Fibroblast of mammary gland (primary cell): Measurements from ENCODE around the gene PROCR.

Experiments
- DNase-seq: peaks from one replicate; pipeline ENCODE4 v3.0.0-alpha.2; 2010; ENCODE audit warnings: low read depth
- H3K4me3 ChIP-seq: 2 replicates; pipeline ENCODE4 v1.5.1; 2011; ENCODE audit warnings: low read depth, mild to moderate bottlenecking, low read length, moderate library complexity; ENCODE audit not compliant: control insufficient read depth
- TF ChIP-seq, protein P1 (sequence below): conservative IDR thresholded peaks from 2 replicates; pipeline ENCODE4 v1.5.1; 2011; ENCODE audit warnings: low read depth, low read length, inconsistent platforms; ENCODE audit not compliant: control insufficient read depth, insufficient read depth

Gene PROCR

DNA sequence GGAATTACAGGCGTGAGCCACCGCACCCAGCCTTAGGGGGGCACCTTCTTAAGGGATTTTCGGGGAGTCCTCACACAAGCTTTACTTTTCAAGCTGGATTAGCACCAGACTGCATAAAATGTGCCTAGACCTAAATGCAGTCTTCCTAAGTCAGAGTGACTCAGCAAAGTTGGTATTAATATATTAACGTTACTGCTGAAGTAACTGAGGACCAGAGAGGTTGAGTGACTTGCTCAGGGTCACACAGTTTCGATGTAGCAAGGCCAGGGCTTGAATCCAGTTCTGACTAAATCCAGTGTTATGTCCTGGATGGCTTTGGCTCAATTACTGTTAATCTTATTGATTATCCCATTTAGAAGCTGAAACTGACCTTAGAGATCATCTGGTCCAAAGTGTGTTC is 38.1 kb upstream of the PROCR start:
- TF ChIP-seq, protein P1, sequence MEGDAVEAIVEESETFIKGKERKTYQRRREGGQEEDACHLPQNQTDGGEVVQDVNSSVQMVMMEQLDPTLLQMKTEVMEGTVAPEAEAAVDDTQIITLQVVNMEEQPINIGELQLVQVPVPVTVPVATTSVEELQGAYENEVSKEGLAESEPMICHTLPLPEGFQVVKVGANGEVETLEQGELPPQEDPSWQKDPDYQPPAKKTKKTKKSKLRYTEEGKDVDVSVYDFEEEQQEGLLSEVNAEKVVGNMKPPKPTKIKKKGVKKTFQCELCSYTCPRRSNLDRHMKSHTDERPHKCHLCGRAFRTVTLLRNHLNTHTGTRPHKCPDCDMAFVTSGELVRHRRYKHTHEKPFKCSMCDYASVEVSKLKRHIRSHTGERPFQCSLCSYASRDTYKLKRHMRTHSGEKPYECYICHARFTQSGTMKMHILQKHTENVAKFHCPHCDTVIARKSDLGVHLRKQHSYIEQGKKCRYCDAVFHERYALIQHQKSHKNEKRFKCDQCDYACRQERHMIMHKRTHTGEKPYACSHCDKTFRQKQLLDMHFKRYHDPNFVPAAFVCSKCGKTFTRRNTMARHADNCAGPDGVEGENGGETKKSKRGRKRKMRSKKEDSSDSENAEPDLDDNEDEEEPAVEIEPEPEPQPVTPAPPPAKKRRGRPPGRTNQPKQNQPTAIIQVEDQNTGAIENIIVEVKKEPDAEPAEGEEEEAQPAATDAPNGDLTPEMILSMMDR = no peak
- no peak overlapping the region for H3K4me3 ChIP-seq
- DNase-seq = peak; percentile 33

GRCh38 chr20:35134472-35134871 is 37.4 kb upstream of the PROCR start:
- TF ChIP-seq, protein P1 = no peak
- DNase-seq = no peak
- no peak overlapping the region for H3K4me3 ChIP-seq

DNA sequence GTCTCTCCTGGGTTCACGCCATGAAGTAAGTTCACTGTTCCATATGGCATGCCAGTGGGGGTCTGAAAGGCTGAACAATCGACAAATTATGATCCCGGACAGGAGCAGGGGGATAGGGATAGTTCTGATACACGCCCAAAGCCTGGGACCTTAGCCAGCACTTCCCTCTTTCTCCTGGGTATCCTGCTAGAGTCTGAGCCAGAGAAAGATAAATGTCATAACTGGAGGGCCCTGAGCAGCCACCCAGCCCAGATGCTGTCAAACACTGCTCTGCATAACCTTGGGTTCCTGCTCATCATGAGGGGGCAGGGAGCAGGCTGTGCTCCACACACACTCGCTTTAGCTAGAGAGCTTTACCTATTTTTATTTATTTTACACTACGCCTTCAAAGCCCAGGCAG is 37.0 kb upstream of the PROCR start:
- TF ChIP-seq, protein P1 = no peak
- DNase-seq = no peak
- no peak overlapping the region for H3K4me3 ChIP-seq

DNA sequence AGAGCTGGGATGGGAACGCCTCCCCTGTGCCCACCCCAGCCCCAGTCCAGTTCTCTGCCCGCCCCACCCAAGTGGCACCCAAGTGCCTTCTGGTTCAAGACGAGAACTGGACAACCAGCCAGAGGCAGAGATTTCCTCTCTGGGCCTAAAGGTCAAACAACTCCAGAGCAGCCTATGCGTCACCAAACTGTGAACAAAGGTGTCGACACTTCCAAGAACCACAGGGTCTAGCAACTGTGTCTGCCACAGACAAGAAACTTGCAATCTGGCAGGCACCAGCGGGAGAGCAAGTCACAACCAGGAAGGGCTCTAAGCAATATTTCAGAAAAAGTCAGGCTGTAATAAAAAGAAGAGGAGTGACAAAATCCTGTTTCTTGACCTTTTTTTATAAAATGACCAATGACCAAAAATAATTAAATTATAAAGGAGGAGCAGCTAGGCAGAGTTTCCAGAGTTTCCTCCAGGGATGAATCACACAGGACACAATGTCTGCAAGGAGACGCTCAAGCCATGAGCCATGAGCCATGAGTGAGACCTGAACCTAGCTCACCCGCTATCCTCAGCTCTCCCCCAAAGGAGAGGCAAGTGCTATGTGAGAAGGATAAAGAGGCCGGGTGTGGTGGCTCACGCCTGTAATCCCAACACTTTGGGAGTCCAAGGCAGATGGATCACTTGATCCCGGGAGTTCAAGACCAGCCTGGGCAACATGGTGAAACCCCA is 35.8 kb upstream of the PROCR start:
- TF ChIP-seq, protein P1 = no peak
- no peak overlapping the region for H3K4me3 ChIP-seq
- DNase-seq = peak; percentile 90

GRCh38 chr20:35144694-35145093 is 27.2 kb upstream of the PROCR start:
- TF ChIP-seq, protein P1 = no peak
- no peak for DNase-seq
- H3K4me3 ChIP-seq = no peak overlapping the region

DNA sequence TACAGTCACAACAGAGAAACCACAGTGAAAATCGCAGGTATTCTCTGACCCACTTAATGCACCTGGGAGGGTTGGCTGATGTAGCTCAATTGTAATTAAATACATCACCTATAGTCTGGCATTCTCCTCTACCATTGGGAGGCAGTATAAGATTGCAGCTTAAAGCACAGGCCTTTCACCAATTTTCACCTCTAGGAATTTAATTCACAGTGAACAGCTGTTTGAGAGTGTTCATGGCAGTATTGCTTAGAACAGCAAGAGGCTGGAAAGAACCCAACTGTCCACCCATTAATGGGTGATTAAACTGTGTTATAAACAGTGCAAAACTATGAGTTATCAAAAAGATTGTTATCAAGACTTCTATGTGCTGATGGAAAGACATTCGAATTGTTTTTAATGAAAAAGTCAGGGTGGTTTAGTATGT is 26.7 kb upstream of the PROCR start:
- DNase-seq = peak; percentile 66
- H3K4me3 ChIP-seq = no peak overlapping the region
- TF ChIP-seq, protein P1 = peak; percentile 77
